H9 (cell line): ENCODE measurements around the gene FMN1. TPM values are rescaled to one million over a fixed set of nuclear protein-coding genes. Genes with fewer than 3 reads are reported as not detected.

ENCODE experiments used
- DNase-seq: peaks from one replicate; pipeline ENCODE4 v3.0.0-alpha.2; 2017
- H2AFZ ChIP-seq: one replicate; pipeline ENCODE4 v1.6.1; 2013; ENCODE audit warnings: mild to moderate bottlenecking, low read length, control low read depth, moderate library complexity
- H2AK5ac ChIP-seq: 2 replicates; pipeline ENCODE4 v1.6.1; 2013; ENCODE audit warnings: low read length, control low read depth, mixed read lengths; ENCODE audit not compliant: insufficient read length
- H2BK120ac ChIP-seq: one replicate; pipeline ENCODE4 v1.6.1; 2013; ENCODE audit warnings: low read depth, mild to moderate bottlenecking, low read length, control low read depth, inconsistent platforms; ENCODE audit not compliant: poor library complexity, severe bottlenecking
- H2BK12ac ChIP-seq: 2 replicates; pipeline ENCODE4 v1.6.1; 2013; ENCODE audit warnings: low read length, control low read depth, mixed read lengths, low read depth; ENCODE audit not compliant: insufficient read length
- H2BK15ac ChIP-seq: 2 replicates; pipeline ENCODE4 v1.6.1; 2013; ENCODE audit warnings: low read depth, low read length, control low read depth
- H2BK20ac ChIP-seq: one replicate; pipeline ENCODE4 v1.6.1; 2013; ENCODE audit warnings: low read depth, mild to moderate bottlenecking, low read length, control low read depth, inconsistent platforms; ENCODE audit not compliant: poor library complexity, severe bottlenecking
- H2BK5ac ChIP-seq: 2 replicates; pipeline ENCODE4 v1.6.1; 2013; ENCODE audit warnings: low read length, control low read depth, mixed read lengths; ENCODE audit not compliant: insufficient read length
- H3K14ac ChIP-seq: 2 replicates; pipeline ENCODE4 v1.6.1; 2013; ENCODE audit warnings: low read length, control low read depth; ENCODE audit not compliant: insufficient read depth
- H3K18ac ChIP-seq: 2 replicates; pipeline ENCODE4 v1.6.1; 2013; ENCODE audit warnings: low read depth, mild to moderate bottlenecking, mixed read lengths, low read length, control low read depth; ENCODE audit not compliant: insufficient read length
- H3K23ac ChIP-seq: 2 replicates; pipeline ENCODE4 v1.6.1; 2013; ENCODE audit warnings: low read length, control low read depth, mixed read lengths, low read depth; ENCODE audit not compliant: insufficient read length
- H3K23me2 ChIP-seq: 2 replicates; pipeline ENCODE4 v1.6.1; 2013; ENCODE audit warnings: low read depth, mild to moderate bottlenecking, mixed read lengths, low read length, control low read depth; ENCODE audit not compliant: insufficient read length, poor library complexity, severe bottlenecking
- H3K27ac ChIP-seq: 2 replicates; pipeline ENCODE4 v1.5.1; 2013; ENCODE audit warnings: low read length, control low read depth, mixed read lengths, low read depth; ENCODE audit not compliant: insufficient read length
- H3K27me3 ChIP-seq: 2 replicates; pipeline ENCODE4 v1.6.1; 2013; ENCODE audit warnings: low read length, control low read depth, inconsistent platforms; ENCODE audit not compliant: insufficient read depth
- H3K4ac ChIP-seq: 2 replicates; pipeline ENCODE4 v1.6.1; 2013; ENCODE audit warnings: low read depth, mild to moderate bottlenecking, control low read depth, inconsistent platforms, low read length, moderate library complexity
- H3K4me1 ChIP-seq: 2 replicates; pipeline ENCODE4 v1.6.1; 2013; ENCODE audit warnings: low read length, control low read depth, inconsistent platforms; ENCODE audit not compliant: insufficient read depth
- H3K4me2 ChIP-seq: 2 replicates; pipeline ENCODE4 v1.6.1; 2013; ENCODE audit warnings: low read length, control low read depth, mixed read lengths; ENCODE audit not compliant: insufficient read length, insufficient read depth
- H3K56ac ChIP-seq: 2 replicates; pipeline ENCODE4 v1.6.1; 2013; ENCODE audit warnings: low read depth, mild to moderate bottlenecking, mixed read lengths, low read length, control low read depth; ENCODE audit not compliant: insufficient read length
- H3K79me1 ChIP-seq: 2 replicates; pipeline ENCODE4 v1.6.1; 2013; ENCODE audit warnings: low read depth, mild to moderate bottlenecking, moderate library complexity, low read length, control low read depth, inconsistent platforms; ENCODE audit not compliant: insufficient read depth, poor library complexity, severe bottlenecking
- H3K79me2 ChIP-seq: 2 replicates; pipeline ENCODE4 v1.6.1; 2013; ENCODE audit warnings: low read length, control low read depth, inconsistent platforms; ENCODE audit not compliant: insufficient read depth
- H3K9ac ChIP-seq: 2 replicates; pipeline ENCODE4 v1.6.1; 2013; ENCODE audit warnings: low read length, control low read depth, mixed read lengths; ENCODE audit not compliant: insufficient read length; ENCODE audit errors: extremely low read depth
- H3K9me3 ChIP-seq: one replicate; pipeline ENCODE4 v1.6.1; 2013; ENCODE audit warnings: low read depth, low read length, inconsistent platforms; ENCODE audit not compliant: control insufficient read depth
- H3T11ph ChIP-seq: one replicate; pipeline ENCODE4 v1.6.1; 2013; ENCODE audit warnings: mild to moderate bottlenecking, low read length, control low read depth, inconsistent platforms
- H4K20me1 ChIP-seq: one replicate; pipeline ENCODE4 v1.6.1; 2013; ENCODE audit not compliant: control insufficient read depth, insufficient read length, insufficient read depth
- H4K5ac ChIP-seq: 2 replicates; pipeline ENCODE4 v1.6.1; 2013; ENCODE audit warnings: low read depth, mild to moderate bottlenecking, mixed read lengths, low read length, control low read depth; ENCODE audit not compliant: insufficient read length
- H4K8ac ChIP-seq: replicated peaks from 2 replicates; pipeline ENCODE4 v1.6.1; 2013; ENCODE audit warnings: low read length, control low read depth, mixed read lengths, low read depth; ENCODE audit not compliant: insufficient read length
- H4K91ac ChIP-seq: 2 replicates; pipeline ENCODE4 v1.6.1; 2013; ENCODE audit warnings: low read depth, mild to moderate bottlenecking, moderate library complexity, mixed read lengths, low read length, control low read depth; ENCODE audit not compliant: insufficient read length
- H3K27ac Mint-ChIP-seq, 3 experiments: 2 replicates in 2 of 3; 3 replicates in 1 of 3; pipeline ENCODE4 v1.8.0; 2020 to 2021; ENCODE audit warnings: mixed read lengths in 3 of 3, mild to moderate bottlenecking in 1 of 3, moderate library complexity in 1 of 3
- H3K27me3 Mint-ChIP-seq: 2 replicates; pipeline ENCODE4 v1.8.0; 2021; ENCODE audit warnings: low read depth, mild to moderate bottlenecking, moderate library complexity, mixed read lengths
- H3K36me3 Mint-ChIP-seq, 3 experiments: 2 replicates in 2 of 3; 3 replicates in 1 of 3; pipeline ENCODE4 v1.8.0; 2020 to 2021; ENCODE audit warnings: low read depth in 3 of 3, mixed read lengths in 3 of 3; ENCODE audit not compliant: insufficient read depth in 1 of 3
- H3K4me1 Mint-ChIP-seq, 2 experiments: 2 replicates each; pipeline ENCODE4 v1.8.0; 2020; ENCODE audit warnings: mixed read lengths in 2 of 2
- H3K4me3 Mint-ChIP-seq, 2 experiments: 2 replicates in 1 of 2; 3 replicates in 1 of 2; pipeline ENCODE4 v1.8.0; 2020 to 2021; ENCODE audit warnings: mild to moderate bottlenecking in 2 of 2, mixed read lengths in 2 of 2, moderate library complexity in 1 of 2
- H3K9me3 Mint-ChIP-seq, 2 experiments: 2 replicates in 1 of 2; 3 replicates in 1 of 2; pipeline ENCODE4 v1.8.0; 2020; ENCODE audit warnings: mild to moderate bottlenecking in 2 of 2, mixed read lengths in 2 of 2, moderate library complexity in 1 of 2
- CTCF ChIP-seq: fragments of 200-600 bp; sonication (generic); conservative IDR thresholded peaks from 3 replicates; pipeline ENCODE4 v1.8.0; 2021; ENCODE audit warnings: antibody characterized with exemption, mild to moderate bottlenecking
- WGBS: extraction: QIAGEN DNeasy Blood & Tissue Kit; methylation state at CpG from one replicate; pipeline ENCODE4 v1.1.7; 2013; ENCODE audit warnings: missing lambda C conversion rate, low lambda C conversion rate, mixed read lengths; ENCODE audit not compliant: insufficient read length; ENCODE audit errors: extremely low coverage; 5-methylcytosine and 5-hydroxymethylcytosine counted together
- total RNA-seq: library from RNA; stranded (reverse); gene quantifications from 2 replicates; pipeline ENCODE4 v1.2.1, GENCODE V29; 2021

The FMN1 gene
- total RNA-seq, 1 experiment from 2014 or later: 1.9 TPM

- Histone ChIP-seq H3K14ac (no peak overlapping the region), H3K9me3 (no peaks in the 10 kb centered on the region), H3K23ac (no peak overlapping the region), H3K56ac (no peak overlapping the region), H3K4me2 (no peak overlapping the region), H4K91ac (no peak overlapping the region), H3K18ac (no peak overlapping the region), H3T11ph (no peak overlapping the region), H2BK15ac (no peak overlapping the region), H3K23me2 (no peaks in the 10 kb centered on the region), H2BK5ac (no peak overlapping the region), H3K27ac (no peak overlapping the region), H4K8ac (no peak overlapping the region), H2BK120ac (no peak overlapping the region), H2BK12ac (no peak overlapping the region), H3K9ac (no peak overlapping the region), H3K4ac (no peak overlapping the region), H2BK20ac (no peak overlapping the region), H2AFZ (no peak overlapping the region), H3K4me1 (no peaks in the 10 kb centered on the region), H3K79me1 (no peaks in the 10 kb centered on the region), H2AK5ac (no peak overlapping the region), H4K5ac (no peak overlapping the region), H3K27me3 (no peaks in the 10 kb centered on the region), H3K79me2 (no peaks in the 10 kb centered on the region), H4K20me1 (no peaks in the 10 kb centered on the region)
- Mint-ChIP-seq H3K4me3 (no peak overlapping the region), H3K36me3 (no peaks in the 10 kb centered on the region), H3K4me1 (peaks cover 4 to 11% of the 10 kb centered on the region in 2 experiments), H3K9me3 (no peaks in the 10 kb centered on the region), H3K27me3 (no peaks in the 10 kb centered on the region), H3K27ac (no peak overlapping the region)
- WGBS: no CpG with 5 or more reads among the region's 7 CpGs
- TF ChIP-seq CTCF: no peak
- no peak for DNase-seq
Measured at GRCh38 chr15:32983679-32984078, 210.8 kb downstream of the FMN1 start.
